OCI-LY1 (cell line): ENCODE results near the gene MTFR2.

Experiments
- H2AFZ ChIP-seq: fragments of 200-600 bp; sonication (generic), shearing (Covaris generic); 2 replicates; pipeline ENCODE4 v1.6.0; 2014; ENCODE audit warnings: antibody characterized with exemption, mild to moderate bottlenecking, low read length
- H3F3A ChIP-seq: fragments of 200-600 bp; sonication (generic), shearing (Covaris generic); 2 replicates; pipeline ENCODE4 v1.6.0; 2014; ENCODE audit warnings: mild to moderate bottlenecking, antibody characterized with exemption, low read length, moderate library complexity; ENCODE audit not compliant: insufficient read depth
- H3K27ac ChIP-seq: fragments of 200-600 bp; sonication (generic); 2 replicates; pipeline ENCODE4 v1.5.1; 2014; ENCODE audit warnings: low read length, mixed run types, mild to moderate bottlenecking, low read depth; ENCODE audit not compliant: poor library complexity, severe bottlenecking
- H3K27me3 ChIP-seq: fragments of 200-600 bp; sonication (generic); 2 replicates; pipeline ENCODE4 v1.6.0; 2014; ENCODE audit warnings: antibody characterized with exemption, mild to moderate bottlenecking, low read length, moderate library complexity; ENCODE audit not compliant: insufficient read depth
- H3K36me3 ChIP-seq: fragments of 200-600 bp; sonication (generic); 2 replicates; pipeline ENCODE4 v1.6.1; 2014; ENCODE audit warnings: mild to moderate bottlenecking, antibody characterized with exemption, low read length, moderate library complexity, mixed read lengths; ENCODE audit not compliant: insufficient read depth
- H3K4me1 ChIP-seq: fragments of 200-600 bp; sonication (generic); 2 replicates; pipeline ENCODE4 v1.5.1; 2014; ENCODE audit warnings: mild to moderate bottlenecking, low read length, moderate library complexity; ENCODE audit not compliant: insufficient read depth, severe bottlenecking
- H3K4me2 ChIP-seq: fragments of 200-600 bp; sonication (generic), shearing (Covaris generic); 2 replicates; pipeline ENCODE4 v1.6.1; 2014; ENCODE audit warnings: low read length
- H3K4me3 ChIP-seq: fragments of 200-600 bp; sonication (generic); 2 replicates; pipeline ENCODE4 v1.5.1; 2014; ENCODE audit warnings: low read length, low read depth, mild to moderate bottlenecking, mixed read lengths; ENCODE audit not compliant: poor library complexity, severe bottlenecking
- H3K79me2 ChIP-seq: fragments of 200-600 bp; shearing (Covaris generic); 2 replicates; pipeline ENCODE4 v1.6.1; 2016; ENCODE audit warnings: mixed run types, low read length, mixed read lengths; ENCODE audit not compliant: insufficient read depth
- H3K9ac ChIP-seq: fragments of 200-600 bp; sonication (generic), shearing (Covaris generic); 2 replicates; pipeline ENCODE4 v1.6.1; 2014; ENCODE audit warnings: mild to moderate bottlenecking, low read length, mixed read lengths
- H3K9me2 ChIP-seq: fragments of 200-600 bp; sonication (generic), shearing (Covaris generic); 2 replicates; pipeline ENCODE4 v1.6.1; 2014; ENCODE audit warnings: low read depth, mild to moderate bottlenecking, low read length, mixed read lengths
- H3K9me3 ChIP-seq: fragments of 200-600 bp; shearing (Covaris generic); 2 replicates; pipeline ENCODE4 v1.6.1; 2014; ENCODE audit warnings: low read length, mixed read lengths
- H4K20me1 ChIP-seq: fragments of 200-600 bp; sonication (generic), shearing (Covaris generic); 2 replicates; pipeline ENCODE4 v1.6.0; 2016; ENCODE audit warnings: mild to moderate bottlenecking, low read length; ENCODE audit not compliant: insufficient read depth
- EZH2 ChIP-seq: fragments of 200-600 bp; sonication (generic), shearing (Covaris generic); IDR thresholded peaks from 2 replicates; pipeline ENCODE4 v1.8.0; 2017; ENCODE audit warnings: borderline replicate concordance, mixed run types, mild to moderate bottlenecking, antibody characterized with exemption, low read length, moderate library complexity, mixed read lengths
- TF ChIP-seq, protein P1 (sequence below): fragments of 200-600 bp; sonication (generic), shearing (Covaris generic); IDR thresholded peaks from 2 replicates; pipeline ENCODE4 v1.5.1; 2017; ENCODE audit warnings: mild to moderate bottlenecking, antibody characterized with exemption, low read length, moderate library complexity, mixed read lengths

MTFR2 gene

DNA sequence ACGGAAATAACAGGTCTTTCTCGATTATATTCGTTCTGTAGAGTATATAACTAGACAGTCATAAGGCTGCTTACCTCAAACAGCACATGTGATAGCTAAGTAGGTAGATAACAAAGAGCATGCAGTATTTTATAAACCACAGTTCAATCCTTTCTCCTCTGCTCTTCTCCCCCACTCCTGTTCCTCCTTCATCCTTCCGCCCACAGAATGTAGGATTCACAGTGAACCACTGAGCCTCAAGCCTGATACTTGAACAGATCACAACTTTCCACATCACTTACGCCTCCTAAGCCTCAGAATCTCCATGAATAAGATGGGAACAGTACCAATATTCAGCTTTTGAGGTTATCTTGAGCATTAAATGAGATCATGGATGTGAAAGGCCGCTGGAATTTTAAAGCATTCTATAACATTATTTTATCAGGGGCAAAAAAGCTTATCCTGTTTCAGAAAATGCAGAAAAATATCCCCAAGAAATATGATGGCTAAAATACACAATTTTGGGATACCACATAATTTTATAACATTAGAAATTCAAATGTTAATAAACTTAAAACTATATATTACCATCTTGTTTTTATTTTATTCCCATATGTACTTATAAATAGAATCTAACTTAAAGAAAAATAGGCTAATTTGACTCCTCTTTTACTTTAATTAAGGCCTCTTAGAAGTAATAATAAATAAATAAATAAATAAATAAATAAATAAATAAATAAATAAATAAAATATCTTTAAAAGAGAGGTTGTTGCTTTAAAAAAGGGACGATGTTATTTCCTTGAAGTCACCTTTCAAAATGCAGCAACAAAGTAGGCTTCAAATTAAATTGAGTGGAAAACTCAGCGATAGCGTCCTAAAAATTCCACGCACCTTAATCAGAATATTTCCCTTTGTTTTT lies 33.4 kb downstream of the MTFR2 start:
- Histone ChIP-seq H3K79me2 (no peaks in the 10 kb centered on the region), H3F3A (no peaks in the 10 kb centered on the region), H3K36me3 (no peaks in the 10 kb centered on the region), H3K4me3 (no peak overlapping the region), H3K9me2 (no peaks in the 10 kb centered on the region), H3K27ac (no peak overlapping the region), H3K27me3 (no peaks in the 10 kb centered on the region), H3K9ac (no peak overlapping the region), H3K4me2 (no peak overlapping the region), H3K9me3 (no peaks in the 10 kb centered on the region), H3K4me1 (no peaks in the 10 kb centered on the region), H4K20me1 (no peaks in the 10 kb centered on the region), H2AFZ (no peak overlapping the region)
- no peak for TF ChIP-seq EZH2
- TF ChIP-seq, protein P1, sequence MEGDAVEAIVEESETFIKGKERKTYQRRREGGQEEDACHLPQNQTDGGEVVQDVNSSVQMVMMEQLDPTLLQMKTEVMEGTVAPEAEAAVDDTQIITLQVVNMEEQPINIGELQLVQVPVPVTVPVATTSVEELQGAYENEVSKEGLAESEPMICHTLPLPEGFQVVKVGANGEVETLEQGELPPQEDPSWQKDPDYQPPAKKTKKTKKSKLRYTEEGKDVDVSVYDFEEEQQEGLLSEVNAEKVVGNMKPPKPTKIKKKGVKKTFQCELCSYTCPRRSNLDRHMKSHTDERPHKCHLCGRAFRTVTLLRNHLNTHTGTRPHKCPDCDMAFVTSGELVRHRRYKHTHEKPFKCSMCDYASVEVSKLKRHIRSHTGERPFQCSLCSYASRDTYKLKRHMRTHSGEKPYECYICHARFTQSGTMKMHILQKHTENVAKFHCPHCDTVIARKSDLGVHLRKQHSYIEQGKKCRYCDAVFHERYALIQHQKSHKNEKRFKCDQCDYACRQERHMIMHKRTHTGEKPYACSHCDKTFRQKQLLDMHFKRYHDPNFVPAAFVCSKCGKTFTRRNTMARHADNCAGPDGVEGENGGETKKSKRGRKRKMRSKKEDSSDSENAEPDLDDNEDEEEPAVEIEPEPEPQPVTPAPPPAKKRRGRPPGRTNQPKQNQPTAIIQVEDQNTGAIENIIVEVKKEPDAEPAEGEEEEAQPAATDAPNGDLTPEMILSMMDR = no peak

DNA sequence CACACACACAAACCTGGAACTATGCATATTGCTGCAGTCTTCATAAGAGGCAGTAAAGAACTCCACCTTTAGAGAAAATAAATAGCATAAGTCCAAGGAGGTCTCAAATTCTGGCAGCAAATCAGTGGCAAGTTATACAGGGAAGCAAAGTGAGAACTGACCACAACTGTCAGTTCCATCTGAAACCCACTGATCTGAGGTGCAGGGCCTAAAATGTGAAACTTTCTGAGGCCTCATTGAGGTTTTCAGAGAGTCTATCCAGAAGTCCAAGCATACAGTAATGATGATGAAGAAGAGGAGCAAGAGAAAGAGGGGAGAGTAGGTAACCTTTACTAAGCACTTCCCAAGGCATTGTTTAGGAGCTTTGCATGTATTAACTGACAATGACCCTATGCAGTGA lies 36.3 kb downstream of the MTFR2 start:
- Histone ChIP-seq H3K9ac (no peak overlapping the region), H3F3A (no peaks in the 10 kb centered on the region), H3K9me3 (no peaks in the 10 kb centered on the region), H3K9me2 (no peaks in the 10 kb centered on the region), H4K20me1 (no peaks in the 10 kb centered on the region), H3K79me2 (no peaks in the 10 kb centered on the region), H2AFZ (no peak overlapping the region), H3K27me3 (no peaks in the 10 kb centered on the region), H3K27ac (no peak overlapping the region), H3K4me1 (no peaks in the 10 kb centered on the region), H3K4me2 (no peak overlapping the region), H3K4me3 (no peak overlapping the region), H3K36me3 (no peaks in the 10 kb centered on the region)
- TF ChIP-seq, protein P1 = no peak
- TF ChIP-seq EZH2 = no peak

DNA sequence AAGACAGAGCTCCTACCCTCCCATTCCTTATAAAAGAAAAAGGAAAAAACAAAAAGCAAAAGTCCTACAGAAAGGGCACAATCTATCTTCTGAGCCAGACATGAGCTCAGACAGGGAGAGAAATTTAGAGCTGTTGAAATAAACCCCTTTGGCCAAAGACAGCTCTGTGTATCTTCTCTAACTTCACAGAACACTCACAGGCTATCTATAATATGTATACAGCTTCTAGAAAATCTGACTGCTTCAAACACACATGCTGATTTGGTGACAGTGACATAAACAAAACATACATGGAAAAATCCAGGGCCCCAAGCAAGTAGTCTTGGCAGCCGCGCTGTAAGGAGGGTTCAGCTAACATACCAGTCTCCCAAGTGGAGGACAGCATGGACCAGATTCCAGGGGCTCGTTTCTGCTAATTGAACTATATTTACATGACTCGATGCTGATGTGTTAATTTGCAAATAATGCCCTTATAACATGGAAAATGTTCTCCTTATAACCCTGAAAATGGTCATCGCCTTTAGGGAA lies 37.0 kb downstream of the MTFR2 start:
- no peak overlapping the region for H3K27ac ChIP-seq
- H3F3A ChIP-seq = no peaks in the 10 kb centered on the region
- H4K20me1 ChIP-seq = no peaks in the 10 kb centered on the region
- H3K4me2 ChIP-seq = no peak overlapping the region
- no peak overlapping the region for H3K9ac ChIP-seq
- TF ChIP-seq, protein P1 = no peak
- TF ChIP-seq EZH2 = no peak
- no peaks in the 10 kb centered on the region for H3K4me1 ChIP-seq
- H3K9me2 ChIP-seq = no peaks in the 10 kb centered on the region
- no peak overlapping the region for H3K4me3 ChIP-seq
- no peaks in the 10 kb centered on the region for H3K79me2 ChIP-seq
- H3K27me3 ChIP-seq = no peaks in the 10 kb centered on the region
- H3K36me3 ChIP-seq = no peaks in the 10 kb centered on the region
- no peaks in the 10 kb centered on the region for H3K9me3 ChIP-seq
- H2AFZ ChIP-seq = no peak overlapping the region
